A673 (cell line): ENCODE measurements around the gene USP32. TPM values are rescaled to one million over a fixed set of nuclear protein-coding genes. Genes with fewer than 3 reads are reported as not detected.
"Not testable (repeated sequence)": the region's sequence is repeated elsewhere in the genome, so short reads cannot be mapped to it uniquely, and the experiment has no call there.

ENCODE experiments used
- BruUV-seq: library from RNA; stranded (reverse); fragments of 400-500 nt; replicated peaks from 2 replicates; lab custom pipeline; 2021; lab: Mats Ljungman, UMichigan
- CTCF ChIA-PET: fragments of 300-600 bp; sonication (Branson Sonifier 250); formaldehyde crosslinking; loops from one replicate; lab custom pipeline; 2022; ENCODE audit warnings: antibody characterized with exemption; lab: Charles Lee
- POLR2A ChIA-PET: fragments of 300-600 bp; sonication (Branson Sonifier 250); formaldehyde crosslinking; loops from one replicate; lab custom pipeline; 2022; ENCODE audit warnings: antibody characterized with exemption; ENCODE audit not compliant: low non-redundant PET; lab: Charles Lee
- DNase-seq: peaks from one replicate; pipeline ENCODE4 v3.0.0-alpha.2; 2015; ENCODE audit warnings: low spot score
- H3K27ac ChIP-seq: fragments of 200-600 bp; sonication (generic); 2 replicates; pipeline ENCODE4 v1.5.1; 2016; ENCODE audit warnings: mixed run types, low read depth, mild to moderate bottlenecking, mixed read lengths, antibody characterized with exemption, low read length; ENCODE audit not compliant: poor library complexity, severe bottlenecking
- H3K27me3 ChIP-seq: fragments of 200-600 bp; sonication (generic); replicated peaks from 2 replicates; pipeline ENCODE4 v1.6.1; 2017; ENCODE audit warnings: mixed run types, low read depth, mild to moderate bottlenecking, mixed read lengths, antibody characterized with exemption, low read length; ENCODE audit not compliant: insufficient read depth, poor library complexity
- H3K36me3 ChIP-seq: fragments of 200-600 bp; sonication (generic); 2 replicates; pipeline ENCODE4 v1.6.1; 2016; ENCODE audit warnings: mixed run types, mild to moderate bottlenecking, mixed read lengths, antibody characterized with exemption, low read length; ENCODE audit not compliant: insufficient read depth, poor library complexity, severe bottlenecking
- H3K4me1 ChIP-seq: fragments of 200-600 bp; sonication (generic); 2 replicates; pipeline ENCODE4 v1.6.1; 2017; ENCODE audit warnings: mixed run types, mild to moderate bottlenecking, mixed read lengths, antibody characterized with exemption, low read length; ENCODE audit not compliant: insufficient read depth, poor library complexity, severe bottlenecking
- H3K4me3 ChIP-seq: fragments of 200-600 bp; sonication (generic); 2 replicates; pipeline ENCODE4 v1.5.1; 2016; ENCODE audit warnings: low read depth, mixed run types, mild to moderate bottlenecking, mixed read lengths, low read length; ENCODE audit not compliant: poor library complexity, severe bottlenecking
- H3K9me3 ChIP-seq: fragments of 200-600 bp; sonication (generic); 2 replicates; pipeline ENCODE4 v1.6.1; 2016; ENCODE audit warnings: mixed run types, low read depth, mild to moderate bottlenecking, mixed read lengths, antibody characterized with exemption, low read length; ENCODE audit not compliant: poor library complexity, severe bottlenecking
- EZH2 ChIP-seq: fragments of 200-600 bp; sonication (generic); IDR thresholded peaks from 2 replicates; pipeline ENCODE4 v1.6.1; 2017; ENCODE audit warnings: borderline replicate concordance, low read depth, mild to moderate bottlenecking, mixed read lengths, antibody characterized with exemption, low read length; ENCODE audit not compliant: poor library complexity, severe bottlenecking
- intact Hi-C: fragments of 100-400 bp; cut with micrococcal nuclease; formaldehyde crosslinking; loops from one replicate; pipeline ENCODE4 v1.10.0; 2022; ENCODE audit not compliant: unreplicated experiment
- total RNA-seq: library from RNA; stranded (reverse); gene quantifications from 2 replicates; pipeline ENCODE4 v1.2.3, GENCODE V29; 2021
- TF ChIP-seq, protein P1 (sequence below): fragments of 300-800, 200-600 bp; sonication (generic); conservative IDR thresholded peaks from 2 replicates; pipeline ENCODE4 v1.5.1; 2017; ENCODE audit warnings: low read depth, mild to moderate bottlenecking, antibody characterized with exemption, low read length, moderate library complexity, mixed read lengths

The USP32 gene
- total RNA-seq, 1 experiment from 2014 or later = 54.8 TPM

DNA sequence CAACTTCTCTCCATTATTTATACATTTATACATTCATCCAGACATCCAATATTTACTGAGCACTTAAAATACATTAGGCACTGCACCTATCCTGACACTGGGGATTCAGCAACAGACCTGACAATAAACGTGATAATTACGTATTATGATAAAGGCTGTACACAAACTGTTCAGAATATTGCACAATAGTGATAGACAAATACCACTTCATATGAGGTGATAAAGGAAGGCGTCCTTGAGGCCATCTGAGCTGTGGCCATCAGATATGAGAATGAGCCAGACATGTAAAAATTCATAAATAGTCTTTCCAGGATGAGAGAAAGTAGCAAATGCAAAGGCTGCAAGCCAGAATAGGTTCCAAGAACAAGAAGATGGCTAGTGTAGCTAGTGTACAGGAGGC, 8.6 kb downstream of the USP32 start:
- CTCF ChIA-PET = interaction anchor here (0.6 kb wide), 1 partner anchor 209 kb away, joined by 3 read pairs; no protein-coding TSS in a partner anchor
- no peak for TF ChIP-seq EZH2
- TF ChIP-seq, protein P1, sequence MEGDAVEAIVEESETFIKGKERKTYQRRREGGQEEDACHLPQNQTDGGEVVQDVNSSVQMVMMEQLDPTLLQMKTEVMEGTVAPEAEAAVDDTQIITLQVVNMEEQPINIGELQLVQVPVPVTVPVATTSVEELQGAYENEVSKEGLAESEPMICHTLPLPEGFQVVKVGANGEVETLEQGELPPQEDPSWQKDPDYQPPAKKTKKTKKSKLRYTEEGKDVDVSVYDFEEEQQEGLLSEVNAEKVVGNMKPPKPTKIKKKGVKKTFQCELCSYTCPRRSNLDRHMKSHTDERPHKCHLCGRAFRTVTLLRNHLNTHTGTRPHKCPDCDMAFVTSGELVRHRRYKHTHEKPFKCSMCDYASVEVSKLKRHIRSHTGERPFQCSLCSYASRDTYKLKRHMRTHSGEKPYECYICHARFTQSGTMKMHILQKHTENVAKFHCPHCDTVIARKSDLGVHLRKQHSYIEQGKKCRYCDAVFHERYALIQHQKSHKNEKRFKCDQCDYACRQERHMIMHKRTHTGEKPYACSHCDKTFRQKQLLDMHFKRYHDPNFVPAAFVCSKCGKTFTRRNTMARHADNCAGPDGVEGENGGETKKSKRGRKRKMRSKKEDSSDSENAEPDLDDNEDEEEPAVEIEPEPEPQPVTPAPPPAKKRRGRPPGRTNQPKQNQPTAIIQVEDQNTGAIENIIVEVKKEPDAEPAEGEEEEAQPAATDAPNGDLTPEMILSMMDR = no peak
- BruUV-seq = no TSS peak

DNA sequence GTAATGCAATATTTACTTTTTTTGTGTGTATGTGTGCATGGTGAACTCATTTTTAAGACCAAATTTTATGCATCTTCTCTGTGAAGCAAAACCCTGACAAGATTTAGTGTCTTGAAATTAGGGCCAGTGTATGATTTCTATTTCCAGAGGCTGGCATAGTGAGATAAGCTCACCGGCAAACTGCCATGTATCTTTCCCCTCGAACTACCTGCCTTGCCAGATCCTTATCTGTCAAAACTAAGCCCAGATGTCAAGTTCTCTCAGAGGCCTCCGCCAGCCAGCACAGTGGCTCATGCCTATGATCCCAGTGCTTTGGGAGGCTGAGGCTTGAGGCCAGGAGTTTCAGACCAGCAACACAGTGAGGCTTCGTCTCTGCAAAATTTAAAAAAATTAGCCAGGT, 10.0 kb downstream of the USP32 start:
- H3K27ac ChIP-seq = no peak overlapping the region
- H3K27me3 ChIP-seq = no peaks in the 10 kb centered on the region
- H3K36me3 ChIP-seq = peaks cover 3% of the 10 kb centered on the region
- intact Hi-C loops = no loop called here
- POLR2A ChIA-PET = no interaction called here
- H3K4me1 ChIP-seq = peaks cover 17% of the 10 kb centered on the region
- CTCF ChIA-PET = no interaction called here
- DNase-seq = no peak
- BruUV-seq = no TSS peak
- no peak overlapping the region for H3K4me3 ChIP-seq
- TF ChIP-seq, protein P1 = no peak
- TF ChIP-seq EZH2 = no peak
- H3K9me3 ChIP-seq = no peaks in the 10 kb centered on the region

More for the DNA sequence above, 8.6 kb downstream of the USP32 start:
- no peak overlapping the region for H3K4me3 ChIP-seq
- no peak overlapping the region for H3K27ac ChIP-seq
- intact Hi-C loops = no loop called here
- no peaks in the 10 kb centered on the region for H3K27me3 ChIP-seq
- POLR2A ChIA-PET = no interaction called here
- no peak for DNase-seq
- no peaks in the 10 kb centered on the region for H3K9me3 ChIP-seq
- peaks cover 30% of the 10 kb centered on the region for H3K4me1 ChIP-seq
- peaks cover 3% of the 10 kb centered on the region for H3K36me3 ChIP-seq

DNA sequence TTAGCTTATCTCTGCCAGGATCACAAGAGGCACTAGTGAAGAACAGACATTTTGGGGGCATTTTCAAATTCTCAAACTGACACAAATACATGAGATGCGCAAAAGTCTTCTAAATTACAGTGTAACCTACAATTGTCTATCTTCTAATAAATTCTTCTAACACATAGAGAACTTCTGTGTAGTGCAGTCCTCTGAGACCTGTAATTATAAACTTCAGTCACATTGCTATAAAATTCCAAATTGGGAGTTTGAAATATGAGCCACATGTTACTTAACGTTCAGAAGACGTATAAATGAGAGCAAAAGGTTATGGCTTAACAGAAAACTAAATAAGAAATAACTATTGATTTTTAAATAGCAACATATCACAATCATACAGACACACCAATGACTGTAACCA, 12.5 kb downstream of the USP32 start:
- H3K36me3 ChIP-seq, H3K4me1 ChIP-seq, H3K27ac ChIP-seq, H3K4me3 ChIP-seq, DNase-seq, H3K27me3 ChIP-seq, POLR2A ChIA-PET, intact Hi-C loops, BruUV-seq, H3K9me3 ChIP-seq, CTCF ChIA-PET: not testable (repeated sequence)

DNA sequence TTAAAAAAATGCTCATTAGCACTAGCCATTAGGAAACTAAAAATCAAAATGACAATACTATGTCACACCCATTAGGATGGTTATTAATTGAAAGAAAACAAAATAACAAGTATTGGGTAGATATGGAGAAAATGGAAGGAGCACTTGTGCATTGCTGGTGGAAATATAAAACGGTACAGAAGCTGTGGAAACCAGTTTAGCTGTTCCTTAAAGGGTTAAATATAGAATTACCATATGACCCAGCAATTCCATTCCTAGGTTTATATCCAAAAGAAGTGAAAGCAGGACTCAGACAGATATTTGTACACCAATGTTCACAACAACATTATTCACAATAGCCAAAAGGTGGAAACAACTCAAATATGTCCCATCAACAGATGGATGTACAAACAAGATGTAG, 13.7 kb downstream of the USP32 start:
- BruUV-seq, H3K36me3 ChIP-seq, H3K4me3 ChIP-seq, H3K27ac ChIP-seq, H3K27me3 ChIP-seq, intact Hi-C loops, H3K9me3 ChIP-seq, H3K4me1 ChIP-seq, DNase-seq, CTCF ChIA-PET: not testable (repeated sequence)
- POLR2A ChIA-PET = interaction anchor here (0.7 kb wide), 1 partner anchor 272 kb away, joined by 3 read pairs; no protein-coding TSS in a partner anchor
